PC-9 (cell line): ENCODE data around the gene PA2G4.

Source experiments
- EZH2 ChIP-seq: fragments of 200-600 bp; sonication (generic); IDR thresholded peaks from 2 replicates; pipeline ENCODE4 v1.8.0; 2017; ENCODE audit warnings: antibody characterized with exemption, low read depth
- TF ChIP-seq, protein P1 (sequence below): fragments of 200-600 bp; sonication (generic); conservative IDR thresholded peaks from 2 replicates; pipeline ENCODE4 v1.6.1; 2017; ENCODE audit warnings: mixed run types, antibody characterized with exemption, mild to moderate bottlenecking, moderate library complexity

DNA sequence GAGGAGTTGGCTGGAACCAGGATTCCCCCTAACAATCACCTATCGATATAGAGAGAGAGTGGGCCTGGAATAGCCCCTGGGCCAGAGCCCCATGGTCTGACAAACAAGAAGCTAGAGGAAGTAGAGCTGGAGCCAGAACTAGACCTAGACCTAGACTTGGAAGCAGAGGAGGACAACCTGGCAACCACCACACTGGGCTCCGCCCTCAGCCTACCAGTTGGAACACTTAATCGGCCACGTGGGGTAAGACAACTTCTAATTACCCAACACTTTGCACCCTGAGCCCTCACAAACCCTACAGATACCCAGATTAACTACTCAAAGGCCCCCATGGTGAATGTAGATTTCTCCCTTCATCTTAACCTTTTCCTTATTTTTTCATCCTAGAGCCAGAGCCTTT lies 4.6 kb upstream of the PA2G4 start:
- no peak for TF ChIP-seq EZH2
- TF ChIP-seq, protein P1, sequence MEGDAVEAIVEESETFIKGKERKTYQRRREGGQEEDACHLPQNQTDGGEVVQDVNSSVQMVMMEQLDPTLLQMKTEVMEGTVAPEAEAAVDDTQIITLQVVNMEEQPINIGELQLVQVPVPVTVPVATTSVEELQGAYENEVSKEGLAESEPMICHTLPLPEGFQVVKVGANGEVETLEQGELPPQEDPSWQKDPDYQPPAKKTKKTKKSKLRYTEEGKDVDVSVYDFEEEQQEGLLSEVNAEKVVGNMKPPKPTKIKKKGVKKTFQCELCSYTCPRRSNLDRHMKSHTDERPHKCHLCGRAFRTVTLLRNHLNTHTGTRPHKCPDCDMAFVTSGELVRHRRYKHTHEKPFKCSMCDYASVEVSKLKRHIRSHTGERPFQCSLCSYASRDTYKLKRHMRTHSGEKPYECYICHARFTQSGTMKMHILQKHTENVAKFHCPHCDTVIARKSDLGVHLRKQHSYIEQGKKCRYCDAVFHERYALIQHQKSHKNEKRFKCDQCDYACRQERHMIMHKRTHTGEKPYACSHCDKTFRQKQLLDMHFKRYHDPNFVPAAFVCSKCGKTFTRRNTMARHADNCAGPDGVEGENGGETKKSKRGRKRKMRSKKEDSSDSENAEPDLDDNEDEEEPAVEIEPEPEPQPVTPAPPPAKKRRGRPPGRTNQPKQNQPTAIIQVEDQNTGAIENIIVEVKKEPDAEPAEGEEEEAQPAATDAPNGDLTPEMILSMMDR, result no peak
